GM18867 (cell line): Measurements from ENCODE around the gene MDN1.
"Not testable (repeated sequence)": the region's sequence is repeated elsewhere in the genome, so short reads cannot be mapped to it uniquely, and the experiment has no call there.

Experiments
- ATAC-seq: cut with Tn5 transposase; IDR thresholded peaks from one replicate; pipeline ENCODE4 v1.9.1; 2021; ENCODE audit warnings: mild to moderate bottlenecking, moderate library complexity; ENCODE audit not compliant: unreplicated experiment

MDN1 gene

GRCh38 chr6:89819336-89820130 lies at the start of gene MDN1:
MDN1 (minus strand) TSS chr6:89819794; CDS start chr6:89819607, 187 bp downstream.
- peak; percentile 94 for ATAC-seq

- no peak for ATAC-seq
These were observed 46.6 kb upstream of the MDN1 start for GRCh38 chr6:89866024-89866678.

- ATAC-seq, result peak; percentile 7
These were observed 43.1 kb upstream of the MDN1 start for GRCh38 chr6:89862698-89863097.

- ATAC-seq, result peak; percentile 79
These were observed 42.7 kb upstream of the MDN1 start for GRCh38 chr6:89862273-89862672.

GRCh38 chr6:89859744-89860143 lies 40.1 kb upstream of the MDN1 start:
- peak; percentile 62 for ATAC-seq

- no peak for ATAC-seq
These were observed 38.4 kb upstream of the MDN1 start for GRCh38 chr6:89858041-89858440.

GRCh38 chr6:89853068-89853467 lies 33.5 kb upstream of the MDN1 start:
- ATAC-seq, result no peak

- not testable (repeated sequence) for ATAC-seq
These were observed 27.9 kb upstream of the MDN1 start for GRCh38 chr6:89847513-89847912.

- ATAC-seq, result no peak
These were observed 23.5 kb upstream of the MDN1 start for GRCh38 chr6:89843070-89843469.

GRCh38 chr6:89842228-89842627 lies 22.6 kb upstream of the MDN1 start:
- no peak for ATAC-seq

GRCh38 chr6:89840538-89840937 lies 20.9 kb upstream of the MDN1 start:
- no peak for ATAC-seq

- ATAC-seq, result no peak
These were observed 17.1 kb upstream of the MDN1 start for GRCh38 chr6:89836639-89837222.

- ATAC-seq, result peak; percentile 93
These were observed 15.5 kb upstream of the MDN1 start for GRCh38 chr6:89834884-89835792.

GRCh38 chr6:89830170-89830809 lies 10.7 kb upstream of the MDN1 start:
- ATAC-seq, result no peak

- peak; percentile 97 for ATAC-seq
These were observed 10.0 kb upstream of the MDN1 start, which contains the start of gene CASP8AP2 for GRCh38 chr6:89829472-89830169. CASP8AP2 (plus strand) TSS chr6:89829880.

- ATAC-seq, result peak; percentile 31
These were observed 9.4 kb upstream of the MDN1 start for GRCh38 chr6:89828988-89829471.

- not testable (repeated sequence) for ATAC-seq
These were observed 8.9 kb upstream of the MDN1 start for GRCh38 chr6:89828475-89828987.

- no peak for ATAC-seq
These were observed 6.5 kb upstream of the MDN1 start for GRCh38 chr6:89826029-89826528.

GRCh38 chr6:89818977-89819335 lies 638 bp downstream of the MDN1 start:
- ATAC-seq, result peak; percentile 15
